ENCODE data around the gene FSHB.

The FSHB gene

DNA sequence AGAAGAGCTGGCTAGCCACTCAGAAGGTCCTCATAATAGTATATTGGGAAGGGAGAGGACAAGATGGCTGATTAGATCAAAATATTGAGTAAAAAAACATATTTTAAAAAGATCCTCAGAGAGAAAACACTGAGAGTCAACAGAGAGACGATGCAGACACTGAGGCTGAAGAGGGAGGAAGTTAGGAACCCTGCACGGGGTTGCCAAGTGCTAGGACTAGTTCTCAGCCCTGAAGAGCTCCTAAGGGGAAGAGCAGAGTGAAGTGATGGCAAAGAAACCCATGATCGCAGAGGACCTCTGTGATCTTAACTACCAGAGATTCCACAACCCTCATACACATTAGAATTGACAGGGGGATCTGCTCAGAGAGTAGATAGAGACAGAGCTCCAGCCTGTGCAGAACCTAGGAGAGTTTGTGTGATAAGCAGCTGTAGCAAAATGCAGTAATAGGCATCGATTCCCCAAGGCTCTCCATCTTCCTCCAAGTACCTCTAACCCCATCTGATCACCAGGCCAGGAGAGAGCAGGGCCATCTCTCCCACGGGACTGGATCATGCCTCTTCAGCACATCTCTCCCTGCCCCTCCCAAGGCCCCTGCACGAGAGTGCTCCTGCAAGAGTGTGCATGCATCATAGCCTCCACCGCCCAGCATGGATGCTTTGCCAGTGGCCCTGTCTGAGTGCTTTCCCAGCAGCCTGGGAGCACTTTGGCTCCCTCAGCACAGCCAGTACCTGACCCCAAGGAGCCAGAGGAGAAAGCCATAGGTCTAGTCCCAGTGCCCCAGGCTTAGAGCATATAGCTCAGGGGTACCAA lies 50.9 kb downstream of the FSHB start:
- Mint-ChIP-seq H3K27me3 (no peaks in the 10 kb centered on the region), H3K4me1 (ENCODE audit: low read depth in 2 of 2) (peaks cover 23 to 24% of the 10 kb centered on the region in 2 donors), H3K27ac (peak overlapping the region; percentile 84 to 85), H3K9me3 (no peaks in the 10 kb centered on the region), H3K36me3 (ENCODE audit: insufficient read depth) (peaks cover 2% of the 10 kb centered on the region), H3K4me3 (peak overlapping the region; percentile 73 to 77)
- ATAC-seq (replicated peaks): peak; percentile 21
- DNase-seq: peak in 1 of 3 experiments; percentile 2

- DNase-seq: peak in 2 of 3 experiments; percentile 8 to 24
- ATAC-seq (replicated peaks): peak; percentile 85
- no peaks in the 10 kb centered on the region for H3K9me3 Mint-ChIP-seq
- H3K27me3 Mint-ChIP-seq: no peaks in the 10 kb centered on the region
- peak overlapping the region; percentile 73 to 77 for H3K4me3 Mint-ChIP-seq
- H3K36me3 Mint-ChIP-seq (ENCODE audit: insufficient read depth): peaks cover 2% of the 10 kb centered on the region
- peaks cover 23 to 24% of the 10 kb centered on the region in 2 donors for H3K4me1 Mint-ChIP-seq (ENCODE audit: low read depth in 2 of 2)
- H3K27ac Mint-ChIP-seq: peak overlapping the region; percentile 84 to 85
Observed at GRCh38 chr11:30282289-30282631, 51.4 kb downstream of the FSHB start.

All from effector memory CD8-positive, alpha-beta T cell (primary cell).